Natural killer cell treated with Interleukin-12 subunit alpha and Interleukin-12 subunit beta and Interleukin-15 and Interleukin-18, amount 100 ng/mL, for 72 hours (primary cell): ENCODE measurements around the gene TWSG1. TPM values are rescaled to one million over a fixed set of nuclear protein-coding genes. Genes with fewer than 3 reads are reported as not detected.
"Not testable (repeated sequence)": the region's sequence is repeated elsewhere in the genome, so short reads cannot be mapped to it uniquely, and the experiment has no call there.

Experiments used
- ATAC-seq, 2 donors: fragments of 150-1000 bp; cut with Tn5 transposase in 1 of 2; sonication (Bioruptor Pico), chemical (Tn5 transposase) in 1 of 2; 2 replicates each; pipeline ENCODE4 v1.10.0; 2021
- DNase-seq: peaks from one replicate; pipeline ENCODE4 v3.0.0; 2022; ENCODE audit warnings: low spot score
- H3K27ac Mint-ChIP-seq, 2 donors: 1 replicate in 1 of 2; 2 replicates in 1 of 2; pipeline ENCODE4 v1.8.0; 2022; ENCODE audit warnings: mixed read lengths in 2 of 2, mild to moderate bottlenecking in 1 of 2, moderate library complexity in 1 of 2
- H3K27me3 Mint-ChIP-seq, 2 donors: 1 replicate in 1 of 2; 2 replicates in 1 of 2; pipeline ENCODE4 v1.8.0; 2022; ENCODE audit warnings: mixed read lengths in 2 of 2
- H3K36me3 Mint-ChIP-seq: one replicate; pipeline ENCODE4 v1.8.0; 2022; ENCODE audit warnings: mixed read lengths
- H3K4me1 Mint-ChIP-seq, 2 donors: 1 replicate in 1 of 2; 2 replicates in 1 of 2; pipeline ENCODE4 v1.8.0; 2022; ENCODE audit warnings: low read depth in 2 of 2, mixed read lengths in 2 of 2, mild to moderate bottlenecking in 1 of 2
- H3K4me3 Mint-ChIP-seq: one replicate; pipeline ENCODE4 v1.8.0; 2022; ENCODE audit warnings: mixed read lengths
- H3K9me3 Mint-ChIP-seq: 2 replicates; pipeline ENCODE4 v1.8.0; 2022; ENCODE audit warnings: mixed read lengths
- total RNA-seq, 2 donors: library from RNA; stranded (reverse); gene quantifications; one replicate each; pipeline ENCODE4 v1.2.3, GENCODE V29; 2022

Gene TWSG1
- total RNA-seq, 2 donors from 2014 or later: 37.4 to 65.5 TPM

- no peak for ATAC-seq
- Mint-ChIP-seq H3K4me1 (peaks cover 12% of the 10 kb centered on the region in 2 donors), H3K9me3 (no peaks in the 10 kb centered on the region), H3K27me3 (no peaks in the 10 kb centered on the region), H3K36me3 (peaks cover 14% of the 10 kb centered on the region), H3K27ac (no peak overlapping the region), H3K4me3 (no peak overlapping the region)
- no peak for DNase-seq
Observed at GRCh38 chr18:9348079-9348671, 13.6 kb downstream of the TWSG1 start.

- ATAC-seq (no peak), DNase-seq (no peak)
- Mint-ChIP-seq H3K9me3 (no peaks in the 10 kb centered on the region), H3K27ac (no peak overlapping the region), H3K36me3 (peaks cover 8% of the 10 kb centered on the region), H3K27me3 (no peaks in the 10 kb centered on the region), H3K4me3 (no peak overlapping the region), H3K4me1 (peaks cover 11 to 12% of the 10 kb centered on the region in 2 donors)
Observed at GRCh38 chr18:9348766-9349165, 14.2 kb downstream of the TWSG1 start.

GRCh38 chr18:9353596-9353995 lies 19.0 kb downstream of the TWSG1 start:
- ATAC-seq: peak in 1 of 2 donors; percentile 70
- DNase-seq: no peak
- H3K4me1 Mint-ChIP-seq: peaks cover 3 to 8% of the 10 kb centered on the region in 2 donors
- H3K9me3 Mint-ChIP-seq: no peaks in the 10 kb centered on the region
- no peaks in the 10 kb centered on the region for H3K27me3 Mint-ChIP-seq
- H3K27ac Mint-ChIP-seq: no peak overlapping the region
- H3K36me3 Mint-ChIP-seq: no peaks in the 10 kb centered on the region
- H3K4me3 Mint-ChIP-seq: no peak overlapping the region

DNA sequence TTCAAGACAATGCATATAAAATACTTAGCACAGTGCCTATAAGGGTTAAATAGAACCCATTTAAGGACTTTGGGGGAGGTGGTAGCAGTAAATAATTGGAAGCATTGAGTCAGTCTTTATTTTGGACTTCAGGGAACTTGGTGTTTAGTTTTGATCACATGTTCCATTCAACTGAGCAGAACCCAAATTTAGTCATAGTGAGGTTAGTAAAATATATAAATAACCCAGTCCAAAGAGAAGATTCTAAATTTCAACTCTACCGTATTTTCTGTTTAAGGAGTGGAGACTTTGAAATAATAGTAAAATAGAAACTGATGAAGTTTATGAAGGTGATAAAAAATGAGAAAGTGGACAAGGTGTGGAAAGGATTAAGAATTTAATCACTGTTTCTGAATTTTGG lies 19.7 kb downstream of the TWSG1 start:
- no peaks in the 10 kb centered on the region for H3K36me3 Mint-ChIP-seq
- peaks cover 3 to 8% of the 10 kb centered on the region in 2 donors for H3K4me1 Mint-ChIP-seq
- no peak overlapping the region for H3K4me3 Mint-ChIP-seq
- no peak for ATAC-seq
- no peak overlapping the region for H3K27ac Mint-ChIP-seq
- H3K27me3 Mint-ChIP-seq: no peaks in the 10 kb centered on the region
- no peaks in the 10 kb centered on the region for H3K9me3 Mint-ChIP-seq
- DNase-seq: no peak

GRCh38 chr18:9356976-9357375 lies 22.4 kb downstream of the TWSG1 start:
- ATAC-seq: no peak

GRCh38 chr18:9359796-9360195 lies 25.2 kb downstream of the TWSG1 start:
- H3K9me3 Mint-ChIP-seq: no peaks in the 10 kb centered on the region
- no peaks in the 10 kb centered on the region for H3K27me3 Mint-ChIP-seq
- peaks cover 19% of the 10 kb centered on the region for H3K36me3 Mint-ChIP-seq
- DNase-seq (no peak), ATAC-seq (no peak)
- peaks cover 0 to 3% of the 10 kb centered on the region in 2 donors for H3K4me1 Mint-ChIP-seq
- no peak overlapping the region for H3K4me3 Mint-ChIP-seq
- H3K27ac Mint-ChIP-seq: no peak overlapping the region

More at GRCh38 chr18:9356976-9357375, 22.4 kb downstream of the TWSG1 start:
- Mint-ChIP-seq H3K36me3 (peaks cover 8% of the 10 kb centered on the region), H3K4me3 (no peak overlapping the region), H3K4me1 (peaks cover 3 to 8% of the 10 kb centered on the region in 2 donors), H3K27ac (no peak overlapping the region), H3K9me3 (no peaks in the 10 kb centered on the region), H3K27me3 (no peaks in the 10 kb centered on the region)
- no peak for DNase-seq

DNA sequence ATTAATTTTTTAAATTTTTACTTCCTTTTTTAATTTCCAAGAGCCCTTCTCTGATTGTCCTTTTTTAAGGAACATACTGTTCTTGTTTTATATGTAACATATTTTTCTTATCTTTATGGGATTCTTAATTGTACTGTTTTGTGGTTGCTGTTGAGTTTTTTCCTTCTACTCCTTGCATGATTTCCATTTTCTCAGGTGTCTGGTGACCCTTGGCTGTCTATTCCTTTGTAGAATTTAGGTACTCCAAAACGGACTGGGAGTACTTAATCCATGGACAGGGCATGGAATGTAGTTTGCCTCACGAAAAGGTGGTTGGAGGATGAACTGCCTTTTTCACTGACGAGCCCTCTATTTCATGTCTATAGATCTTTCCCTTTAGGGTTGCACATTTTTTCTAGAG lies 26.6 kb downstream of the TWSG1 start:
- H3K4me1 Mint-ChIP-seq: peaks cover 0 to 3% of the 10 kb centered on the region in 2 donors
- no peak for ATAC-seq
- no peak overlapping the region for H3K4me3 Mint-ChIP-seq
- H3K36me3 Mint-ChIP-seq: peaks cover 19% of the 10 kb centered on the region
- no peak for DNase-seq
- H3K9me3 Mint-ChIP-seq: no peaks in the 10 kb centered on the region
- H3K27ac Mint-ChIP-seq: no peak overlapping the region
- no peaks in the 10 kb centered on the region for H3K27me3 Mint-ChIP-seq

- Mint-ChIP-seq H3K4me3 (no peak overlapping the region), H3K27ac (no peak overlapping the region)
- no peak for ATAC-seq
Observed at GRCh38 chr18:9362869-9363268, 28.3 kb downstream of the TWSG1 start.

GRCh38 chr18:9364242-9364641 lies 29.7 kb downstream of the TWSG1 start:
- no peaks in the 10 kb centered on the region for H3K27me3 Mint-ChIP-seq

More at GRCh38 chr18:9362869-9363268, 28.3 kb downstream of the TWSG1 start:
- H3K9me3 Mint-ChIP-seq: no peaks in the 10 kb centered on the region
- no peak for DNase-seq
- no peaks in the 10 kb centered on the region for H3K27me3 Mint-ChIP-seq
- H3K4me1 Mint-ChIP-seq: peaks cover 0 to 3% of the 10 kb centered on the region in 2 donors
- peaks cover 19% of the 10 kb centered on the region for H3K36me3 Mint-ChIP-seq

DNA sequence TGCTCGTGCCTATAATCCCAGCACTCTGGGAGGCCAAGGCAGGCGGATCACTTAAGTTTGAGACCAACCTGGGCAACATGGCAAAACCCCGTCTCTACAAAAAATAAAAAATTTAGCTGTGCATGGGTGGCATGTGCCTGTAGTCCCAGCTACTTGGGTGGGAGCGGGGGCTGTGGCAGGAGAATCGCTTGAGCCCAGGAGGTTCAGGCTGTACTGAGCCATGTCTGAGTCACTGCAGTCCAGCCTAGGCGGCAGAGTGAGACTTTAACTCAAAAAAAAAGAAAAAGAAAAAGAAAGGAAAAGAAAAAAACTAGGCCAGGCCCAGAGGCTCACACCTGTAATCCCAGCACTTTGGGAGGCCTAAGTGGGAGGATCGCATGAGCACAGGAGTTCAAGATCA lies 30.8 kb downstream of the TWSG1 start:
- Mint-ChIP-seq H3K4me1 (peaks cover 0 to 2% of the 10 kb centered on the region in 2 donors), H3K36me3 (peaks cover 23% of the 10 kb centered on the region), H3K9me3 (no peaks in the 10 kb centered on the region), H3K27ac (no peak overlapping the region), H3K27me3 (no peaks in the 10 kb centered on the region), H3K4me3 (no peak overlapping the region)
- ATAC-seq: no peak
- DNase-seq: no peak

More at GRCh38 chr18:9364242-9364641, 29.7 kb downstream of the TWSG1 start:
- Mint-ChIP-seq H3K4me1 (no peaks in the 10 kb centered on the region), H3K36me3 (peaks cover 19% of the 10 kb centered on the region), H3K4me3 (no peak overlapping the region), H3K27ac (no peak overlapping the region), H3K9me3 (no peaks in the 10 kb centered on the region)
- no peak for DNase-seq
- no peak for ATAC-seq

GRCh38 chr18:9366126-9366714 lies 31.6 kb downstream of the TWSG1 start:
- no peaks in the 10 kb centered on the region for H3K9me3 Mint-ChIP-seq
- no peak overlapping the region for H3K4me3 Mint-ChIP-seq
- ATAC-seq: no peak
- peaks cover 0 to 2% of the 10 kb centered on the region in 2 donors for H3K4me1 Mint-ChIP-seq
- H3K36me3 Mint-ChIP-seq: peaks cover 24% of the 10 kb centered on the region
- no peaks in the 10 kb centered on the region for H3K27me3 Mint-ChIP-seq
- no peak for DNase-seq
- H3K27ac Mint-ChIP-seq: no peak overlapping the region

DNA sequence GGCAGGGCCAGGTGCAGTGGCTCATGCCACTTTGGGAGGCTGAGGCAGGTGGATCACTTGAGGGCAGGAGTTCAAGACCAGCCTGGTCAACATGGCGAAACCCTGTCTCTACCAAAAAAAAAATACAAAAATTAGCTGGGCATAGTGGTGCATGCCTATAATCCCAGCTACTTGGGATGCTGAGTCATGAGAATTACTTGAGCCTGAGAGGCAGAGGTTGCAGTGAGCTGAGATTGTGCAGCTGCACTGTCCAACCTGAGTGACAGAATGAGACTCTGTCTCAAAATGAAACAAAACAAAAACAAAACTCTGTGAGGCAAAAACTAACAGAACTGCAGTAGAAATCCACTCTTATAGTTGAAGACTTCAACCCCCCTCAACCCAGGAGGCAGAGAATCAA lies 38.7 kb downstream of the TWSG1 start:
- not testable (repeated sequence) for H3K4me1 Mint-ChIP-seq, H3K9me3 Mint-ChIP-seq, ATAC-seq, H3K27me3 Mint-ChIP-seq, H3K27ac Mint-ChIP-seq, DNase-seq, H3K4me3 Mint-ChIP-seq
- H3K36me3 Mint-ChIP-seq: peaks cover 31% of the 10 kb centered on the region

- H3K36me3 Mint-ChIP-seq: peaks cover 19% of the 10 kb centered on the region
- H3K4me3 Mint-ChIP-seq: no peak overlapping the region
- no peaks in the 10 kb centered on the region for H3K4me1 Mint-ChIP-seq
- ATAC-seq (no peak), DNase-seq (no peak)
- H3K27me3 Mint-ChIP-seq: no peaks in the 10 kb centered on the region
- no peaks in the 10 kb centered on the region for H3K9me3 Mint-ChIP-seq
- no peak overlapping the region for H3K27ac Mint-ChIP-seq
Observed at GRCh38 chr18:9379118-9379517, 44.5 kb downstream of the TWSG1 start.

DNA sequence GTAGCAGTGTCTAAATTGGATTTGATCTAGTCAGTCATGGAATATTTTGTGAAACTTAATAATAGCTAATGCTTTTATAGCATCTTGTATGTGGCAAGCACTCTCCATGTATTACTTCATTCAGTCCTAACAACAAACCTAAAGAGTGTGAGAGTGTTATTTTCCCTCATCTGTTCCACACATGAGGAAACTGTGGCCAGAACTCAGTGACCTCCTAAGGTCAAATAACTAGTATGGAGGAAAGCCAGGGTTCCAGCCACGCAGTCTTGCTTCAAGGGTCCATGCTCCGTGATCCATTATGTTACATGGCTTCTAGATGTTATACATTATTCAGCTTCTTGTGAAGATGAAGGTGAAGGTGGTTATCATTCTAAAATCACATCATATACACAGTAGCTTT lies 45.5 kb downstream of the TWSG1 start:
- DNase-seq (no peak), ATAC-seq (no peak)
- Mint-ChIP-seq H3K36me3 (peaks cover 18% of the 10 kb centered on the region), H3K27ac (no peak overlapping the region), H3K27me3 (no peaks in the 10 kb centered on the region), H3K9me3 (no peaks in the 10 kb centered on the region), H3K4me1 (no peaks in the 10 kb centered on the region), H3K4me3 (no peak overlapping the region)
